TTC549 (cell line): ENCODE measurements around the gene IL22RA2.
"Not testable (repeated sequence)": the region's sequence is repeated elsewhere in the genome, so short reads cannot be mapped to it uniquely, and the experiment has no call there.

ENCODE experiments used
- FAIRE-seq: peaks from 2 replicates; lab custom pipeline; 2012; peaks lifted over from hg19 to GRCh38; lab: Jason Lieb, UNC

Gene IL22RA2, protein sequence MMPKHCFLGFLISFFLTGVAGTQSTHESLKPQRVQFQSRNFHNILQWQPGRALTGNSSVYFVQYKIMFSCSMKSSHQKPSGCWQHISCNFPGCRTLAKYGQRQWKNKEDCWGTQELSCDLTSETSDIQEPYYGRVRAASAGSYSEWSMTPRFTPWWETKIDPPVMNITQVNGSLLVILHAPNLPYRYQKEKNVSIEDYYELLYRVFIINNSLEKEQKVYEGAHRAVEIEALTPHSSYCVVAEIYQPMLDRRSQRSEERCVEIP

DNA sequence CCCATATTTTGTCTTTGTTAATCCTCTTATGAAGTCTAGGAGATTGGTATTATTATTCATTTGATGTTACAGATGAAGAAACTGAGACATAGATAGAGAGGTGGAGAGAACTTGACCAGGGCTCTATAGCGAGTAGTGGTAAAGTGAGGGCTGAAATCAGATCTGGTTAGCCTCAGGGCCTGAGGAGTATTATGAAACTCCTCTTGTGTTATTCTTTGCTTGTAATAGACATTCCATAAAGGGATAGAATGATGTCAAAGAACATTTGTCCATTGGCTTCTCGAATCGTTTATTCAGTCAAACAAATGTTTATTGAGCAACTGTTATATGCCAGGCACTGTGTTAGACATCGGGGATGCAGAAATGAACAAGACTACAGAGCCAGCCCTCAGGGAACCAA, at the start of gene IL22RA2:
TSS of gene IL22RA2 (minus strand) at position 144 of the 400 bp plus-strand sequence. CDS start 11,895 bp downstream, outside the sequence.
- no peak for FAIRE-seq

DNA sequence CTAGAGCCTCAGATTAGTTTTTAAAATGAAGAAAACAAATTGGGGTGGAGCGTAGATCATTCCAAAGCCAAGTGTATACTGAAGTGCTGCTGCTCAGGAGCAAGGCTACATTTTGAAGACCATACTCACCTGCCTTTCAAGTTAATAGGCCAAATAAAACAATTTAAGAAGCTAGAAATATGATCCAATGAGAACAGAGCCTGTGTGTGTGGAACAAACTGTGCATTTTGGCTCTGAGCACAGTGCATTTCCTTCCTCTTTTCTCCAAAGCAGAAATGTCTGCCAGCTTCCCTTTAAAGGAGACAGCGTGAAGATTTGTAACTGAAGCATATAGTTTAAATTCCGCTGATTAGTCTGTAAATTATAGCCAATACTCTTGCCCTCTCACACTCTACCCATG, 48.9 kb upstream of the IL22RA2 start:
- FAIRE-seq: no peak

DNA sequence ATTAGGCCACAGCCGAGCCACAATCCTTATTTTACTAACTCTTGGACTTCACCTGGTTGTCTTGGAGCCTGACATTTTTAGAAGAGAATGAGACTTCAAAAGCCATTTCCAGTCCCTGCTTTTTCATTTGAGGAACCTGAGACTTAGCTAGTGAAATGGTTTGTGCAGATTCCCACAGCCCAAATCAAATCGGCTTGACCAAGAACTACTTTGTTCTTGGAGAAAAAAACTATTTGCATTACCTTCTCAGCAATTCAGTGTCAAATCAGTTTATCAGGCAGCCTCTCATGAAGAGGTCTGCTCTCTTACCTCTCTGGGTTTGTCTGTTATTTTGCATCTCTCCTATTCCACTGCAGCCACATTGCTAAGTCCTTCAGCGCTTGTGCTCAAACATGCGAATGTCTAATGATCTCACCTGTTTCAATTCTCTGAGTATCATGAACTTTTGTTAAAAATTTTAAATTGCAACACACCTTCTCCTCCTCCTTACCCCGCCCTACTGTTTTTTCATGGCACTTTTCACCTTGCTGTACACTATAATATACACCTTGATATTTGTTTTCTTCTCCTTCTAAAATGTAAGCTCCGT, 46.3 kb upstream of the IL22RA2 start:
- no peak for FAIRE-seq

DNA sequence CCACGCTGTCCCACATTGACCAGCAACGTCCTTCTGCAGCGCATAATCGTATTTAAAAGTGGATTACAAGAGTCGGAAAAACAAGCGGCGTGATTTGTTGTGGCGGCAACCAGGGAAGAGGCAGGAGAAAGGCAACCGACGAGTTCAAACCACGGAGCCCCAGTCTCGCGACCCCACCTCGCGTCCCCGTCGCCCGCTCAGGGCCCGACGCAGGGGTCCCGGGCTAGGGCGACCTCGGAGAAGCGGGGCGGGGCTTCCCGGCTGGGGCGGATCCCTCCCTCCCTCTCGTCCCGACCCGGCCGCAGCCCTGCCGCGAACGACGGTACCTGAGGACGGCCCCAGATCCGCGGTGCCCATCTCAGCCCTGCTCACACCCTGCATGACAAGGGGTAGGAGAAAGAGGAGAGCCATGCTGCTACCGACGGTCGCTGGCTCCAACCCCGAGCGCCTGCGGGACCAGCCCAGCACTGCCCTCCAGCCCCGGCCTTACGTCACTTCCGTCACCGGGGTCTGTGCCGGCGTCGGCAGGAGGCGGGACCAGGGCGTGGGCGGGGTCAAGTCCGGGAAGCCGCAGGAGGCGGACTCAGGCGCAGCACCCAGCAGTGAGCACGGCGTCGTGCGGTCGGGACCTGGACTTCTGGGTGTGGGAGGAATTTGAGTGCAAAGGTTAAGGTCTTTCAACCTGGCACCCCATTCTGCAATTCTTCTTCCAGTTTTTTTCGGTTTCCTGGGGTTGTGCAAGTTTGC, 45.6 kb upstream of the IL22RA2 start, which contains the start of gene IFNGR1:
TSS of gene IFNGR1 (minus strand) at position 469 of the 747 bp plus-strand sequence. CDS start at position 411, 58 bp downstream.
- FAIRE-seq: peak; percentile 29

DNA sequence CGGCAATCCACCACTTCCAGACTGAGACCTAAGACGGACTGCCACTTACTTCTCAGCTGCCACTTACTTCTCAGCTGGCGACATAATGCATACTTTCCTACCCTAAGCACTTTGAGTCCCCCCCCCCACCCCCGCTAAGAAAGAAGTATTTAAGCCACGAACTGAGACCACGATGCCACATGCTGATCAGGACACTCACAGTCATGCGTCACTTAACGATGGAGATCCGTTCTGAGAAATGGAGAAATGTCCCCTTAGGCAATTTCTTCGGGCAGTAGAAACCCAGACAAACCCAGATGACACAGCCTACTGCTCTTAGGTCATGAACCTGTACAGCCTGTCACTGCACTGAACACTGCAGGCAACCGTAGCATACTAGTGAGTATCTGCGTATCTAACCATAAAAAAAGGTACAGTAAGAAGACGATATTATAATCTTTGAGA, 45.1 kb upstream of the IL22RA2 start:
- FAIRE-seq: no peak

DNA sequence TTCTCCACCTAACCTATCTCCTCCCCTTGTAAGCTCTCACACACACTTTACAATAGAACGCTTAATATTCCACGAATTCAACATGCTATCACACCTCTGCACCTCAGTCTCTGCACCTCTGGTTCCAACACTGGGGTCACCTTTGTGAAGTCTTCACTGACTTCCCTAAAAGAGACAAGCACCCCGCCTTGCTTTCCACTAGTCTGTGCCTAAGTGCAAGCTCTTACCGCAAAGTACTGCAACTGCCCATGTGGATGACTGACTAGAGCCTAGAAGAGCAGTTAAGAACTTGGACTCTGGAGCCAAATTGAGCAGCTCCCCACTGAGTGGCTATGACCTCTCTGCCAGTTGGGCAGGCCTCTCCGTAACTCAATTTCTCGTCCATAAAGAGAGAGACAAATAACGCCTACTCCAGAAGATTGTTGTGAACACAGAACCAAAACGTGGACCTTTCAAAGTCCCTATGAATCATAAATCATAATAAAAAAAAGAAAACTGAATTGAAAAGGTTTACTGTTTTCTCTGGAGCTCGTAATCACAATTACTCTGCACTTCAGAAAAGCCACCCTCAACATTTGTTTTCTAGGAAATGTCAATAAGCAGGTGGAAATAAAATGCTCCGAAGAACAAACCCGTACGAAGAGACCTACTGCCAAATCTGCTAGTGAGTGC, 44.5 kb upstream of the IL22RA2 start:
- FAIRE-seq: no peak

DNA sequence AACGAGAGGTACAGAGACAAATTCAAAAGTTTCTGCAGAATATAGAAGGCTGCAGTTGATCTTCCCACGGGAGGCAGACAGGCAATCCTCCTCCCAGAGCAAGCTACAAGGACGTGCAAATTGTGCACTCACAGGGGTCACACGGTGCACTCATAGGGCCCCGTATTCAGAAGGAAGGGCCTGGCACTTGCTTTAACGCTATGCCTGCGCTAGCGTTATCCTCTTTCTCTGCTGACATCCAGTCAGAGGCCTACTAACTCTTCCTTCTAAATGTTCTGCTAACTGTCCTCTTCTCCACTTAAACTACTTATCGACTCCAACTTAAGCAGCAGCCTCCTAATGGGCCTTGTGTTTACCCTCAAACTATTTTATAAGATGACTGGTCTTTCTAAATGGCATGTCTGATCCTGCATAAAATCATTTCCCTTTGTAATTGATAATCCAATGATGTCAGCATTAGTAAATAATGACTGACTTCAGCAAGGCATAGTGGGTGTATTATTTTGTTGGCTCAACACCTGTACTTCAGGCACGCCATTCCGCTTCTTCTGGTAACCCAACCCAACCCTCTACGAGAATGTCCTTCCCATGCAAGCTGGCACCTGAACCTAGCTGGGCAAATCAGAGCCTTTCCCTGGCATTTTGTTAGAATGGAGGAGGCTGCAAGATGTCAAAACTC, 43.6 kb upstream of the IL22RA2 start:
- no peak for FAIRE-seq

DNA sequence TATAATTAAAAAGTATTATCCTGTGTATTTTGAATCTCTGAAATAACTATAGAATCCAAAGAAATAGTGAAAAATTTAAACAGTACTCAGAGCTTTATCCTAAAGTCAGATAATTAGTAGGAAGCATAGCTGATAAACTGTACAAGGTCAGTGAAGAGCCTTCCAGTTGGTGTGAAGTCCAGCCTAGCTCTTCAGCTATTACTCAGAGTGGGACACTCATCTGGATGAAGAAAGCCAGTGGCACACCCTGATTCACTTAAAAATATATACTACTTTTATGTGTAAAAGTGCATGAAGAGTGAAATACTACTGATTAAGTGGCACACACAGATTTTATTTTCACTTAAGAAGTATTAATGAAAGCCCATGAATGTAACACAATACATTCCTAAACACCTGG, 42.7 kb upstream of the IL22RA2 start:
- no peak for FAIRE-seq

DNA sequence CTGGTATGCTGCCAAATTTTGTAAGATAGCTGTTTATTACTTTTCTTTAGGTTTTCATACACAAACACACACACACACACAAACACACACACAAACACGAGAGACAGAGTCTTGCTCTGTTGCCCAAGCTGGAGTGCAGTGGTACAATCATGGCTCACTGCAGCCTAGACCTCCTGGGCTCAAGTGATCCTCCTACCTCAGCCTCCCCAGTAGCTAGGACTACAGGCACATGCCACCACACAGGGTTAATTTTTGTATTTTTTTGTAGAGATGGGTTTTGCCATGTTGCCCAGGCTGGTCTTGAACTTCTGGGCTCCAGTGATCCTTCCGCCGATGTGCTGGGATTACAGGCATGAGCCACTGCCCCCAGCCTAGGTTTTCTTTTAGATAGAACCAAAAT, 42.2 kb upstream of the IL22RA2 start:
- FAIRE-seq: not testable (repeated sequence)

DNA sequence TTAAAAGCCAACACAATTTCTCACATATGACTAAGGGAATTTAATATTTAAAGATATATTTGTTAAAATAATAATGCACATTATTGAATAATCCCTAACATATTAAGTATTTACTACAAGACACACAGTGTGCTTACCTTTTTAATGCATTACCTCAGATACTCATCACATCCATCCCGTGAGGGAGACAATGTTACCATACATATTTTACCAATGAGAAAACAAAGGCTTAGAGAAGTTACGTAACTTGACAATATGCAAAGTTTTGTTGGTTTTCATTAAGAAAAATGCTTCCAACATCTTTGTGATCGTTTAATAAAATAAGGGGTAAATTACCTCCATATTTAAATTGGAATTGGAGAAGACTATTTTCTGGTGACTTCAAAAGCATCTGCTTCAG, 41.5 kb upstream of the IL22RA2 start:
- no peak for FAIRE-seq

DNA sequence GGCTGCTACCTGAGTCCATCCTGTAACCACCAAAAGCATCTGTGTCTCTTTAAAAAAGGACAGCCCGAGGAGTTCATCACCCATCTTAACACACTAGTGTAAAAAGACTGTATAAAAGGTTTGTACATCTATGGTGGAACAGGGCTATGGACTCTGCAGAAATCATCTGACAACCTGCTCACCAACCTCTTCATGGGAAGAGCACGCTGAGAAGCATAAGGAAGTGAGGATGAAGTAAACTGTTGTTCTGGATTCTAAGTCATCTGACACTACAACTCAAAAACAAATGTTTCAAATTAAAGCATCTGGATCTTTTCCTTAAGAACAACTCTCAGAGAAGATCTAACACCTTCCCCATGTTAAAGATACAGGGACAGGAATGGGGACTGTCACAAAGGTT, 40.4 kb upstream of the IL22RA2 start:
- no peak for FAIRE-seq

DNA sequence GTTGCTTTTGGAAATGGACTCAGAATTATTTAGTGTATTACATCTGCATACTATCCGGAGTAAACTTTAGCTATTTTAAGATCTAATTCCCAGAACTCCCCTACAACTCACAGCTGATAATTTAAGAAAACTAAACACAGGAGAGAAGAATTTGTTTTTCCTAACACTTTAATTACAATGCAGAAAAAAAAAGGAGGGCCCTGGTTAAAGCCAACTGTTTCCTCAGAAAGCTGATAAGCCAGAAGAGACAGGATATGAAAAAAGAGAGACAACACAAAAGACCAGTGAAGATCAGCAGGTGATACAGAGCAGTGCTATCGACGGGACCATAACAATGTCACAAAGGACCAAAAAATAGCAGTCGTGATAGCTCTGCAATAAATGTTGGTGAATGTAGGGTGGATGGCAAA, 39.9 kb upstream of the IL22RA2 start:
- FAIRE-seq: no peak

DNA sequence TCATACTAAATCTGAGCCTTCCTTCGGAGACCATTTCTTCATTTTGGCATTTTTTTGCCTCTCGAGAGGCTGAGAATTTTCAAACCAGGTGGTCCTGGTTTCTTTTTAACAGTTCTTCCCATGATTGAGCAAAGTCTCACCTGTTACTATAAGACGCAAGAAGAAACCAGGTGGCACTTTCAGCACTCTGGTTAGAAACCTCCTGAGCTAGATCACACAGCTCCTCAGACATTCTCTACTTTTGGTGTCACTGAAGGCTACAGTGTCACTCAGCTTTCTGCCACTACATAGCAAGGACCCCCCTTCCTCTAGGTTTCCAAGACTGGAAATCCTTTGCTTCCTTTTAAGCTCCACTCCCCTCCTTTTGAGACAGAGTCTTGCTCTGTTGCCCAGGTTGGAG, 38.5 kb upstream of the IL22RA2 start:
- FAIRE-seq: no peak

DNA sequence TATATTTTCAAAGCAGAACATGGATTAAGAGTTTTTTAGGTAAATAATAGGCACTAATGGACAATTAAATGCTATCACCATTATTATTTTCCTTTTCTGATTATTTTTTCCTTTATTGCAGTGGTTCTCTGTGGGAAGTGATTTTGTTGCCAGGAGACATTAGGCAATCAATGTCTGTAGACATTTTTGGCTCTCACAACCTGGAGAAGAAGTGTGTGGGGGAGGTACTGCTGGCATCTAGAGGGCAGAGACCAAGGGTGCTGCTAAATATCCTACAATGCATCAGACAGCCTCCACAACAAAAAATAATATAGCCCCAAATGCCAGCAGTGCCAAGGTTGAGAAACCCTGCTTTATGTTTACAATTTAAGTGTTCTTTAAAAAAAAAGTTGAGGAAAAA, 37.5 kb upstream of the IL22RA2 start:
- no peak for FAIRE-seq

DNA sequence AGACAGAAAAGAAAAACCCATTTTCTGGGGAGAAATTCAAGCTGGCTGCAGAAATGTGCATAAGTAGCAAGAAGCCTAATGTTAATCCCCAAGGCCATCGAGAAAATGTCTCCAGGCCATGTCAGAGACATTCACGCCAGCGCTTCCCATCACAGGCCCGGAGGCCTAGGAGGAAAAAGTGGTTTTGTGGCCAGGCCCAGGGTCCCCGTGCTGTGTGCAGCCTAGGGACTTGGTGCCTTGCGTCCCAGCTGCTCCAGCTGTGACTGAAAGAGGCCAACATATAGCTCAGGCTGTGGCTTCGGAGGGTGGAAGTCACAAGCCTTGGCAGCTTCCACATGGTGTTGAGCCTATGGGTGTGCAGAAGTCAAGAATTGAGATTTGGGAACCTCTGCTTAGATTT, 34.8 kb upstream of the IL22RA2 start:
- no peak for FAIRE-seq

DNA sequence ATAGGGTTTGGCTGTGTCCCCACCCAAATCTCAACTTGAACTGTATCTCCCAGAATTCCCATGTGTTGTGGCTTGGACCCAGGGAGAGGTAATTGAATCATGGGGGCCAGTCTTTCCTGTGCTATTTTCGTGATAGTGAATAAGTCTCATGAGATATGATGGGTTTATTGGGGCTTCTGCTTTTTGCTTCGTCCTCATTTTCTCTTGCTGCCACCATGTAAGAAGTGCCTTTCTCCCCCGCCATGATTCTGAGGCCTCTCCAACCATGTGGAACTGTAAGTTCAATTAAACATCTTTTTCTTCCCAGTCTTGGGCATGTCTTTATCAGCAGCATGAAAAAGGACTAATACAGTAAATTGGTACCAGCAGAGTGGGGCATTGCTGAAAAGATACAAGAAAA, 34.0 kb upstream of the IL22RA2 start:
- FAIRE-seq: not testable (repeated sequence)

DNA sequence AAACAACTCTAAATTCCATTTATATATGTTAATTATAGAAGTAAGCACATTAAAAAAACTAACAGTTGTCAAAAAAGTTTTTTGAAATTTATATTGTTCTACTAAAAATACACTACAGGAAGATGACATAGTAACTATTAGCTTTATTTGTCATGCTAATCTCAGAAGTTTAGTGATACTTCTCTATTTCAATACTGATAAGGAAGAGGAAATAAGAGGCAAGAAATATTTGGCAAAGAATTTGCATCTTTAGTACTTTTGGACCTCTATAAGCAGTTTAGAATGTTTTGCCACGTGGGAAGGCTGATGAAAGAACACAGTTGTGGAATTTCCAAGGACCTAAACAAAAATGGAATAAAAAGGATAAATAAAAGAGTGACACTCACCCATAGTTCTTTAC, 33.1 kb upstream of the IL22RA2 start:
- no peak for FAIRE-seq

DNA sequence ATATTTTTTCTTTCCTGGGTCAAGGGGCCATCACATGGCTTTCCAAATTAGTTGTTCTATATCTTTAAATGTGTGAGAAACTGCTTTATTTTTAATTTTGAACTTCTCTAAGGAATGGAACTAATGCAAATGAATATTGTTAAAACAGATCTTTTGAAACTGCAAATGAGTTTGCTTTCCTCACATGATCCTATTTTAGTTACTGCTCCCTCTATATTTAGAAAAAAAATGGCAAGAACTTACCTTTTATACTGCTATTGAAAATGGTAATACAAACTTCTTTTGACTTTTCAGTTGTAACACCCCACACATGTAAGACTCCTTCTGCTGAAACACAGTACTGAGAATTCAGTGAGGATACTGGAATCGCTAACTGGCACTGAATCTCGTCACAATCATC, 29.8 kb upstream of the IL22RA2 start:
- no peak for FAIRE-seq

DNA sequence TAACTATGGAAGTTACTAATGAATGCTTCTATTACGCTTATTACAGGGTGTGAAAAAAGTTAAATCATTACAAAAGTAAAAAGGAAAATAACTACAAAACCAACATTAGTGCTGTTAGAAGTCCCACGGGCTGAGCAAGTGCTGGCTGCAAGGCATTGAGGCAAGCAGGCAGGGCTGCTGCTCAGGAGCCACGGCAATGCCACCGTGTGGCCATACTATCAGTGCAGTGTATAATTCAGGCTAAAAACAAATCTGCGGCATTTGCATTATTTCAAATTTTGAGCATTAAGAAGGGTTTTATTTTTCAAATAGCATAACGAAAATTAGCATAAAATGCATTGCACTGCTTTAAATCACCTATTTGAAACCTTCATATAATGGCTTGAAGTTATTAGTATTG, 28.6 kb upstream of the IL22RA2 start:
- FAIRE-seq: peak; percentile 63

DNA sequence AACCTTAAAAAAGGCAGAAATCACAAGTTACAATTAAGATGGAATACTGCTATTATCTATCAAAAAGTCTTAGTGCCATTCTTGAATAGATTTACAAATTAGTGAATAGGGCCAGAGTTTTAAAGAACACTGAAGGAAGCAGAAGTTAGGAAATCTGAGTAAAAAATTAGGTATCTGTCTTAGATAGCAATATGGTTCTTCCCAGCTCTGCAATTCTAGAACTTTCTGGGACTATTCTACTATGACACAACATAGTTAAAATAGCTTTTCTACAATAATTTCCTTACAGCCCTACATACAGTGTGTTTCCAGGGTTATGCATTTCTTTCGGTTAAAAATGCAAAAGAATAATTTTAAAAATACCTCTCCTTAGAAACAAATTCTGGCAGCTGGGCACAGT, 27.6 kb upstream of the IL22RA2 start:
- no peak for FAIRE-seq

DNA sequence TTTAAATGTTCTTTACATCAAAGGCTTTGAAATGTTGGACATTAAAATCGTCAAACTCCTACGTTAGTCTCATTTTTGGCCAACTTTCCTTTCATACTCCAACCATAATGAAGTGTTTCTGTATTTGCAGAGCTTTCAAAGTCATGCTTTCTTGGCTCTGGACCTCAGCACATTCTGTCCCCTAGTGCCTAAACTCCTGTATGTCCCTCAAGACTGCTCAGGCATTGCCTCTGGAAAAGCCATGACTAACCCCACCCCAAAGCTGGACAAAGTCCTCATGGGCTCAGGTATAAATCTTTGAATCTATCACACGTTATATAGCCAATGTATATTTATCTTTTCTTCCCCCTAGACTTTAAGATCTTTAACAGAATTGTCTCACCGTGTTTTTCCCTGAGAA, 26.8 kb upstream of the IL22RA2 start:
- FAIRE-seq: no peak
